HG02588 (cell line): ENCODE results near the gene LRPPRC.
A peak's percentile ranks its signal among the peaks of the same experiment; 100 is the strongest.
"Not testable (repeated sequence)": the region's sequence is repeated elsewhere in the genome, so short reads cannot be mapped to it uniquely, and the experiment has no call there.

Source experiments
- ATAC-seq: cut with Tn5 transposase; IDR thresholded peaks from one replicate; pipeline ENCODE4 v1.9.1; 2021; ENCODE audit warnings: mild to moderate bottlenecking, moderate library complexity; ENCODE audit not compliant: unreplicated experiment

The LRPPRC gene

DNA sequence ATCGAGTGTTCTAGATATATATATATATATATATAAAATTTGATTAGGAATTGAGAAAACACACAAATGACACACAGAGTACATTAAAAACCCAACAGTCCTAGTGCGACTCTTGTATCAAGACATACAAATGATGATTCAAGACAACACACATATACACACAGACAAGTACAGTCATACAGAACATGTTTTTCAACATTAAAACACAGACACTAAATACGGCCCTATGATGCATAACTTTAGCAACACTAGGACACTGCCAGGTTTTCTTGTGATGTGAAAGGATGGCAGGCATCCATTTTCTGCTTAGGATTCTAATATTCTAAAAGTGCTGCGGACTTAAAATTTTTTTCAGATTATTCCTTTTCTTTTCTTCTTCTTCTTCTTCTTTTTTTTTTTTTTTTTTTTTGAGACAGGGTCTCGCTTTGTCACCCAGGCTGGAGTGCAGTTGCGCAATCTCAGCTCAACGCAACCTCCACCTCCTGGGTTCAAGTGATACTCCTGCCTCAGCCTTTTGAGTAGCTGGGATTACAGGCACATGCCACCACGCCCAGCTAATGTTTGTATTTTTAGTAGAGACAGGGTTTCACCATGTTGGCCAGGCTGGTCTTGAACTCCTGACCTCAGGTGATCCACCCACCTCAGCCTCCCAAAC is 84.5 kb downstream of the LRPPRC start:
- not testable (repeated sequence) for ATAC-seq

DNA sequence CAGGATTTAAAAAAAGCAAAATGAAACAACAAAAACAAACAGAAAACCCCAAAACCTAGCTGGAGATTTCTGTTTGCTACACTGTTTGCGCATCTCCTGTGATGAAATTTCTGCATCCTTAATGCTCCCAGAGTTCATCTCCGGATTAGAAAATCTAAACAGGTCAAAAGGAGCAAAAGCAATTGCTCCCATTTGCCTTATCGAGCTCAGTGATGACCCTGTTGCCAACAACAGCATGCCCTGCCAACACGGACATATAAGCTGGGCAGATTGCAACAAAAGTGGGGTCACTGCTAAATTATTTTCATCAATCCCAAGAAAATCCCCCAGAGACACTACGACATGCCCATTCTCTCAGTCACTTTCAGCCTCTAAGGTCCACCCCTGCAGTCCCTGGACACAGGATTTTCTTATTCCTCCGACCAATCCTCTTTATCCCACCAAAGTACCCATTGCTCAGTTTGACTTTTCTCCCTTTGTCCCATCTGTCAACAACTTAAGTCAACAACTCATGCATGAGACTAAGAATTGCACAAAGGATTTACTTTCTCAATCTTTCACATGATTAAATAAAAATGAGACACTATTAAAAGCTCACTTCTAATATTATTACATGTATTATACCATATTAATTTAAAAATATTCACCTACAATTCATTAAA is 89.2 kb downstream of the LRPPRC start:
- no peak for ATAC-seq

DNA sequence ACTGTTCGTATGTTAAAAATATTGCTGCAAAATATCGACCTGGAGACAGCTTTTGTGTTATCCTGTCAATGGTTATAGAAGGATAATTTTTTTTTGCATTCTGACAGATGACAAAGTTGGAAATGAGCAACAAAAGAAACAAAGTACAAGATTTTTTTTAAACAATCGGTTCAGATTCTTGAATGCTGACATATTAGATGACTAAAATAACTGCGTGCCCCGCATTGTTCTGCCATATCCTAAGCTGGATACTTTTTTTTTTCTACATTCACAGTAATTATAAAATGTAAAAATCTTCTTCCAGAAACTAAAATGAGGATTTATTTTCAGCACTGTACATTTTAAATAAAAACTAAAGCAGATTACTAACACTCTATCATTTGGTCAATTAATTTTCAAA is 89.9 kb downstream of the LRPPRC start:
- ATAC-seq = no peak

DNA sequence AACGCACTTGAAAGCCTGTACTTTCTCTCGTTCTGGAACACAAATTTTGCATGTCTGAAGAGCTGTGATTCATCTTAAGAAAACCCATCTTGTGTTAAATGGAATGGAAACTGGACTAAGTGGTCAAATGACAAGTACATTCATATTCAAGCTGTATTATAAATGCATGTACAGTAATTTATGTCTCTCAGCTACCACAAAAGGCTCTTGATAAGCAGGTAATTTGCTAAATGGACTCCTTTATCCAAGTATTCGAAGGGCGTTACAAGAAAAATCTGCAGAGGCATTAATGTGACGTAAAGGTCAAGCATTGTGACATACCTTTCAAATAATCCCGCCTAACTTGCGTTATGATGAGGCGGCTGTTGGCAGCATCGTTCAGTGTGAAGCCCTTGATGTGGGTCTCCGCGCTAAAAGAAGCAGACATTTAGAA is 90.4 kb downstream of the LRPPRC start:
- ATAC-seq = no peak

DNA sequence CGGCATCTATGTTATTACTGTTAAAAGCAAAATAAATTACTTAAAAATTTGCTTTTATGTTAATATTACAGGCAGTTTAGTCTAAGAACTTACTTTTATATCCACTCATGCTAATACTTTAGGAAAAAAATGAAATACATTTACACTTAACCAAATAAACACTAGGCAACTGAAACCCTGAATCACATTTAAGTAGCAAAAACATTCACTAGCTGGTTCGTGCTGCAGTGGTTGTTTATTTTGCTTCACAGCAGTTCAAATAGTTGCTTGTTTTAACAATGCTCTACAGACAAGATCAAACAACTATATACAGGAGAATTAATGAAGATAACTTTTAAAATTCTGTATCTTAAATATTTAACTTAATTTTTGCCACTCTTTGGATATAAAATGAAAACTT is 96.2 kb downstream of the LRPPRC start:
- ATAC-seq = no peak

GRCh38 chr2:43898838-43899346 is 96.9 kb downstream of the LRPPRC start:
- ATAC-seq = no peak

GRCh38 chr2:43898134-43898837 is 97.5 kb downstream of the LRPPRC start:
- no peak for ATAC-seq

DNA sequence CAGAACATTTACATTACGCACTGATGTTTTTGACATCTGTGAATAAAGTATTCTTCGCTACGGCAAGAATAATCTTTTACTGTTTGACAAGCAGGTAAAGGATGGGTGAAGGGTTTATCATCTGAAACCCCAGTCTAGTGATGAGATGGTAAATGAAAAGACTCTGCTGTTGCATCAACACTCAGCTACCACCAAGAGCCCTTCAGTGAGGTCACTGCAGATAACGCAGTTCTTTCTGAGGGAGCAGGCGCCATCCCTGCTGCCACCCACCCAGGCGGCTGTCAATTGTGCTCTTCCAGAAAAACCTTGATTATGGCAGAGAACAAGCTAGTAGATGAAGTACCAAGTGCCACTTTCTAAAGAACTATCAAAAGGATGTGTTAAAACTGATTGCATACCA is 98.3 kb downstream of the LRPPRC start:
- no peak for ATAC-seq

GRCh38 chr2:43896906-43897305 is 98.9 kb downstream of the LRPPRC start:
- no peak for ATAC-seq

DNA sequence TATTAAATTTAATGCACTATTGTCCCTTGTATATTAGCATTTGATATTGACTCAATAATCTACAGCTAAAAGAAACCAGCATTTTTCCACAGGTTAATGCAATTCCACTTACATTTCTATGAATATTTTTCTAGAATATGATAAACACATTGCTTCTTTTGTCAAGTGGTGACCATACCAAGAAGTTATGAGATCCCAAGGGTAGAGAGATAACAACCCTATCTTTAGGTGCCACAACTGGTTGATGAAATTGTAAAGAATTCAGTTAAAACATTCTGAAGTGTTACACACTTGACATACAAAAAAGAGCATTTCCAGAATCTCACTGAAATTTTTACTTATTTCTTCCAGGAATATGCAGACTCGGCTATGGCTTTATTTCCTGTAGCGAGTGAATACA is 101.0 kb downstream of the LRPPRC start:
- ATAC-seq = no peak

DNA sequence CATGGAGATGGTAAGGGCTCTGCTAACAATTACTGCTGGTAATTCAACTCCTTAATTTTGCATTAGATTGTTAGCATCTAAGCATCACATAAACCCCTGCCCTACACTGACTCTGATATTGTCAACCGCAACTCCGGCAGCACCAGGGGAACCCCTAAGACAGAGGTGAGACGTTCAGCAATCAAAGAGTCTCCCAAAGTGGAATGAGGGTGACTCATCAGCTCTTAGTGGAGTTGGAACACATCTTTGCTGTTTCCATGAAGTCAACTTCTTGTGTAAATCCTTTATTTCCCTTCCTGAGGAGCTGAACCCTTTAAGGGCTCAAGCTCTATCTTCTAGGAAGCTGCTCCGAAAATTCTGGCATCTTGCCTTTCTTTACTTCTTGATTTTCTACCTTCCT is 104.9 kb downstream of the LRPPRC start:
- ATAC-seq = no peak

- ATAC-seq = no peak
Observed at GRCh38 chr2:43889416-43889815, 106.4 kb downstream of the LRPPRC start.

- ATAC-seq = no peak
Observed at GRCh38 chr2:43887176-43887575, 108.6 kb downstream of the LRPPRC start.

- ATAC-seq = no peak
Observed at GRCh38 chr2:43885132-43885632, 110.6 kb downstream of the LRPPRC start.

DNA sequence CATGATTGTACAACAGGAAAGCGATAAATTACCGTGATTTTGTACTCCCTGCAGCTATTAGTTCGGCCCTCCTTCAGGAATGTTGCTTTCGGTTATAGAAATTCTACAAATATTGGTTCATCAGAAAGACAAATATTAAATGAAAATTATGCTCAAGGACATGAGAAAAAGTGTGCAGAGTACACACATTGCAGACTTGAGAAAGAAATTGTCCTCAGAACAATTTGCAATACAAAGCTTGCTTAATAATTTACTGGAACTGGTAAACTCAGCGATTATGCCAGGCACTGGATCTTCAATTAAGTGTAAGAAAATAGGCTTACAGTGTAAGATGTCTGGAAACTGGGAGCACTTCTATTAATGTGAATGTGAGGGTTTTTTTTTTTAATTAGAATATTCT is 111.1 kb downstream of the LRPPRC start:
- no peak for ATAC-seq

DNA sequence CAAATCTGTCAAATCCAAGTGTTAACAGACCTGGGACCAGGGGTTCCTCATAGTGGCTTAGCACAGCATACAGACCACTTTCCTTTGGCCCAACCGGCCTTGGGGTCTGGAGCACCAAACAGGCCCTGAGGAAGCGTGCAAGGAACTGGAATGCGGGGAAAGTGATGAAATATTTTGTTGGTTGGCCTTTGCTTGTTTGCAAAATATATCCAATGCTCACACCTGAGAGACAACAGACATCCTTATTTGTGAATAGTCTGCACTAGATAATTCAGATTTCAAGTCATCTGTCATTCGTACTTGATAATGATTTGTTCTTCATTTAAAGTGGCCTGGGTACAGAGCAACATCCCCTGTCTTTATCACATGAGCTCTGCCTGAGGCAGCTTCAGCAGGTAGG is 113.5 kb downstream of the LRPPRC start:
- ATAC-seq = no peak

DNA sequence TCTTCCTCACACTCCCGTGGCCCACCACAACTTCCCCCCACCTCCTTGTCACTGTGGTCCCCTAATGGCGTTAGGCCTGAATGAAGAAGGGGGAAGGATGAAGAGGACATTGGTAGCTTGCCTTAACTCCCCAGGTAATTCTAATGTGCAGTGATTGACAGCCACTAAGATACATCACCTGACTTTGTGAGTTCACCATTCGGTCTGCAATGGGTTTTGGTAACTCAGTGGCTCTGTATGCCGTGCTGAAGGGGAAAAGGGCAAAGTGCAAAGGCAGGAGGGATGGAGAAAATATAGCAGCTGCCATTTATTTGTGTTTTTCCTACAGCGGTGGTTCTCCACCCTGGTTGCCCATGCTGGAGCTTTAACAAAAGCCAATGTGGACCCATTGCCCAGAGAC is 114.8 kb downstream of the LRPPRC start:
- ATAC-seq = no peak

DNA sequence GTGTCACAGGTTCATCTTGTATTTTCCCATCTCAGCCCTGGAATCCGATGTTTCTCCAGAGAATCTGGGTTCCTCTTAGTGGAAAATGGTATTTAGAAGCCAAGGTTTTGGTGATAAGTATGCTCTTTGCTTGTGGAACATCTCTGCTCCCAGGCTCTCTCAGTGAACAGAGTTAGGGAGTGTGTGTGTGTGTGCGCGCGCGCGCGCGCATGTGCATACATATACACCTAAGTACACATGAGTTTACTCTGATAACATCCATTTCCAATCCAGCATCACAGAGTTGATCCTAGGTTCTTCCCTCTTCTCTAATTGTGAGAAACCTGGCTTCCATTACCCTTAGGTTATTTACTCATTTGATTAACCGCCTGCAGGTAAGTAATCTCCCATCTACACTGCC is 115.3 kb downstream of the LRPPRC start:
- ATAC-seq = no peak

- ATAC-seq = no peak
Observed at GRCh38 chr2:43879261-43879660, 116.5 kb downstream of the LRPPRC start.

- ATAC-seq = peak; percentile 66
Observed at GRCh38 chr2:43877782-43878464, 117.9 kb downstream of the LRPPRC start.

DNA sequence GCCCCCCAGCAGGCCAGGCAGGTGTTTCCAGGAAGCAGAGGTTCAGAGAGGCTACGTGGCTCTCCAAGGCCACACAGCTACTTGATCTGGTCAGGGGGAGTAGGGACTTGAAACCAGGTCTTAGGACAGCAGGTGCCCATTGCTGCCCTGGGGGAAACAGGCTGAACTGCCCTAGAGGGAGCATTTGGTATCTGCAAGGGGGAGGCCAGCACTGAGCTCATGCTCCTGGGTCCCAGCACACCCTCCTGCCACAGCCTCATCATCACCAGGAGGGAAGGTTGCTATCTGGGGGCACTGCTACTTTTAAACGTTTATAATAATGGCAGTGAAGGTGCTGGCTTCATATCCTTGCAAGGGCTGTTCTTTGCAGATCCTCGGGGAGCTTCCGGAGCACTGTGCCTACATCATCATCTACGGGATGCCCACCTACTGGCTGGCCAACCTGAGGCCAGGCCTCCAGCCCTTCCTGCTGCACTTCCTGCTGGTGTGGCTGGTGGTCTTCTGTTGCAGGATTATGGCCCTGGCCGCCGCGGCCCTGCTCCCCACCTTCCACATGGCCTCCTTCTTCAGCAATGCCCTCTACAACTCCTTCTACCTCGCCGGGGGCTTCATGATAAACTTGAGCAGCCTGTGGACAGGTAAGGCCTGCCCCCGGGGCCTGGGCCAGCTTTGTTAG is 120.9 kb downstream of the LRPPRC start:
- ATAC-seq = no peak
